HEK293 (cell line): ENCODE measurements around the gene TTC13.
A peak's percentile ranks its signal among the peaks of the same experiment; 100 is the strongest.

ENCODE experiments used
- CTCF ChIP-seq: fragments of 450-650 bp; formaldehyde crosslinking; IDR thresholded peaks from 2 replicates; pipeline ENCODE4 v1.5.1; 2016; ENCODE audit warnings: missing biosample characterization, missing genetic modification characterization
- FEZF1 ChIP-seq: fragments of 450-650 bp; formaldehyde crosslinking; IDR thresholded peaks from 2 replicates; pipeline ENCODE4 v1.5.1; 2016; ENCODE audit warnings: missing biosample characterization, missing genetic modification characterization
- GLI2 ChIP-seq: fragments of 450-650 bp; formaldehyde crosslinking; IDR thresholded peaks from 2 replicates; pipeline ENCODE4; 2017; ENCODE audit warnings: missing biosample characterization, missing genetic modification characterization, low read depth, borderline replicate concordance
- HOXA7 ChIP-seq: sonication (generic); formaldehyde crosslinking; IDR thresholded peaks from 2 replicates; pipeline ENCODE4 v1.8.1; 2022; ENCODE audit warnings: missing genetic modification reagents, borderline replicate concordance
- OSR2 ChIP-seq: fragments of 450-650 bp; formaldehyde crosslinking; IDR thresholded peaks from 2 replicates; pipeline ENCODE4 v1.5.1; 2016; ENCODE audit warnings: missing biosample characterization, missing genetic modification characterization
- SCRT1 ChIP-seq: fragments of 450-650 bp; formaldehyde crosslinking; IDR thresholded peaks from 2 replicates; pipeline ENCODE4 v1.5.1; 2016; ENCODE audit warnings: missing biosample characterization, missing genetic modification characterization, borderline replicate concordance
- ZBTB48 ChIP-seq: fragments of 450-650 bp; formaldehyde crosslinking; IDR thresholded peaks from 2 replicates; pipeline ENCODE4 v1.5.1; 2016; ENCODE audit warnings: missing biosample characterization, missing genetic modification characterization
- ZBTB6 ChIP-seq: fragments of 450-650 bp; formaldehyde crosslinking; IDR thresholded peaks from 2 replicates; pipeline ENCODE4 v1.5.1; 2017; ENCODE audit warnings: missing biosample characterization, missing genetic modification characterization
- ZFP3 ChIP-seq: fragments of 450-650 bp; formaldehyde crosslinking; IDR thresholded peaks from 2 replicates; pipeline ENCODE4 v1.5.1; 2016; ENCODE audit warnings: low read depth, missing biosample characterization, missing genetic modification characterization
- ZFP37 ChIP-seq: fragments of 450-650 bp; formaldehyde crosslinking; IDR thresholded peaks from 2 replicates; pipeline ENCODE4 v1.5.1; 2016; ENCODE audit warnings: missing biosample characterization, missing genetic modification characterization
- ZNF146 ChIP-seq: fragments of 450-650 bp; formaldehyde crosslinking; IDR thresholded peaks from 2 replicates; pipeline ENCODE4 v1.5.1; 2016; ENCODE audit warnings: missing biosample characterization, missing genetic modification characterization
- ZNF169 ChIP-seq: fragments of 450-650 bp; formaldehyde crosslinking; IDR thresholded peaks from 2 replicates; pipeline ENCODE4 v1.5.1; 2016; ENCODE audit warnings: missing biosample characterization, missing genetic modification characterization
- ZNF174 ChIP-seq: fragments of 450-650 bp; formaldehyde crosslinking; IDR thresholded peaks from 2 replicates; pipeline ENCODE4 v1.5.0; 2017; ENCODE audit warnings: missing biosample characterization, mild to moderate bottlenecking, missing genetic modification characterization
- ZNF175 ChIP-seq: fragments of 450-650 bp; formaldehyde crosslinking; IDR thresholded peaks from 2 replicates; pipeline ENCODE4 v1.5.1; 2016; ENCODE audit warnings: missing biosample characterization, missing genetic modification characterization
- ZNF202 ChIP-seq: fragments of 450-650 bp; formaldehyde crosslinking; IDR thresholded peaks from 2 replicates; pipeline ENCODE4 v1.5.1; 2016; ENCODE audit warnings: missing biosample characterization, missing genetic modification characterization, borderline replicate concordance
- ZNF302 ChIP-seq: fragments of 450-650 bp; formaldehyde crosslinking; IDR thresholded peaks from 2 replicates; pipeline ENCODE4 v1.5.1; 2016; ENCODE audit warnings: missing biosample characterization, missing genetic modification characterization, low read depth
- ZNF423 ChIP-seq: fragments of 450-650 bp; formaldehyde crosslinking; IDR thresholded peaks from 2 replicates; pipeline ENCODE4 v1.5.1; 2016; ENCODE audit warnings: missing biosample characterization, missing genetic modification characterization
- ZNF426 ChIP-seq: fragments of 450-650 bp; formaldehyde crosslinking; IDR thresholded peaks from 2 replicates; pipeline ENCODE4 v1.5.1; 2017; ENCODE audit warnings: missing biosample characterization, missing genetic modification characterization, mild to moderate bottlenecking, inconsistent platforms, moderate library complexity
- ZNF555 ChIP-seq: fragments of 450-650 bp; formaldehyde crosslinking; conservative IDR thresholded peaks from 2 replicates; pipeline ENCODE4 v1.5.1; 2017; ENCODE audit warnings: missing biosample characterization, mild to moderate bottlenecking, missing genetic modification characterization, inconsistent platforms
- ZNF560 ChIP-seq: fragments of 450-650 bp; formaldehyde crosslinking; IDR thresholded peaks from 2 replicates; pipeline ENCODE4 v1.5.1; 2017; ENCODE audit warnings: missing biosample characterization, missing genetic modification characterization, borderline replicate concordance
- ZNF561 ChIP-seq: fragments of 450-650 bp; IDR thresholded peaks from 2 replicates; pipeline ENCODE4 v1.5.1; 2018; ENCODE audit warnings: missing biosample characterization, missing genetic modification characterization, borderline replicate concordance
- ZNF585B ChIP-seq: fragments of 450-650 bp; formaldehyde crosslinking; IDR thresholded peaks from 2 replicates; pipeline ENCODE4 v1.5.1; 2016; ENCODE audit warnings: missing biosample characterization, missing genetic modification characterization
- ZNF596 ChIP-seq: fragments of 450-650 bp; IDR thresholded peaks from 2 replicates; pipeline ENCODE4 v1.5.0; 2018; ENCODE audit warnings: missing biosample characterization, mild to moderate bottlenecking, missing genetic modification characterization, moderate library complexity
- ZNF626 ChIP-seq: fragments of 450-650 bp; sonication (Bioruptor Pico); formaldehyde crosslinking; IDR thresholded peaks from 2 replicates; pipeline ENCODE4 v1.5.1; 2018; ENCODE audit warnings: missing biosample characterization, missing genetic modification characterization, inconsistent platforms
- ZNF654 ChIP-seq: fragments of 450-650 bp; formaldehyde crosslinking; IDR thresholded peaks from 2 replicates; pipeline ENCODE4 v1.5.1; 2016; ENCODE audit warnings: low read depth, missing biosample characterization, missing genetic modification characterization
- ZNF670 ChIP-seq: fragments of 450-650 bp; formaldehyde crosslinking; IDR thresholded peaks from 2 replicates; pipeline ENCODE4 v1.5.1; 2016; ENCODE audit warnings: missing biosample characterization, missing genetic modification characterization, low read depth
- ZNF776 ChIP-seq: fragments of 450-650 bp; formaldehyde crosslinking; IDR thresholded peaks from 2 replicates; pipeline ENCODE4 v1.5.0; 2017; ENCODE audit warnings: missing biosample characterization, missing genetic modification characterization, borderline replicate concordance
- TF ChIP-seq, protein P1 (sequence below): fragments of 450-650 bp; formaldehyde crosslinking; IDR thresholded peaks from 2 replicates; pipeline ENCODE4 v1.5.1; 2017; ENCODE audit warnings: missing biosample characterization, missing genetic modification characterization
- TF ChIP-seq, protein P2 (sequence below): fragments of 450-650 bp; formaldehyde crosslinking; IDR thresholded peaks from 2 replicates; pipeline ENCODE4 v1.5.1; 2017; ENCODE audit warnings: missing biosample characterization, missing genetic modification characterization
- TF ChIP-seq, protein P3 (sequence below): fragments of 450-650 bp; formaldehyde crosslinking; IDR thresholded peaks from 2 replicates; pipeline ENCODE4 v1.5.1; 2016; ENCODE audit warnings: missing biosample characterization, missing genetic modification characterization, low read depth
- TF ChIP-seq, protein P4 (sequence below): fragments of 450-650 bp; formaldehyde crosslinking; IDR thresholded peaks from 2 replicates; pipeline ENCODE4 v1.5.1; 2016; ENCODE audit warnings: missing biosample characterization, missing genetic modification characterization

Gene TTC13

GRCh38 chr1:230938924-230939368, 39.7 kb downstream of the TTC13 start (continued):
- TF ChIP-seq ZNF426 (tag by site-specific recombination) (no peak), ZNF776 (tag by site-specific recombination) (no peak), ZNF423 (tag by site-specific recombination) (peak; percentile 38; the same call in 1 of the 2 replicates), ZBTB6 (tag by site-specific recombination) (no peak), ZNF585B (no peak), ZNF302 (no peak), ZNF596 (tag by site-specific recombination) (no peak), HOXA7 (CRISPR knock-in tag) (no peak), FEZF1 (tag by site-specific recombination) (peak; percentile 89), ZNF626 (tag by site-specific recombination) (no peak), ZNF175 (no peak), GLI2 (tag by site-specific recombination) (peak; percentile 61), ZNF169 (tag by site-specific recombination) (no peak), ZBTB48 (no peak), ZNF202 (tag by site-specific recombination) (no peak), ZNF174 (tag by site-specific recombination) (no peak), ZNF146 (tag by site-specific recombination) (0 out of 2 replicates have a peak, but pooled peaks have one; percentile 2), ZNF654 (no peak), ZNF561 (no peak), ZNF670 (tag by site-specific recombination) (no peak), ZFP3 (tag by site-specific recombination) (no peak), OSR2 (tag by site-specific recombination) (peak; percentile 86), ZNF560 (tag by site-specific recombination) (no peak), ZNF555 (tag by site-specific recombination) (no peak), CTCF (tag by site-specific recombination) (no peak), SCRT1 (tag by site-specific recombination) (peak; percentile 89), ZFP37 (tag by site-specific recombination) (no peak)
- TF ChIP-seq, protein P1, sequence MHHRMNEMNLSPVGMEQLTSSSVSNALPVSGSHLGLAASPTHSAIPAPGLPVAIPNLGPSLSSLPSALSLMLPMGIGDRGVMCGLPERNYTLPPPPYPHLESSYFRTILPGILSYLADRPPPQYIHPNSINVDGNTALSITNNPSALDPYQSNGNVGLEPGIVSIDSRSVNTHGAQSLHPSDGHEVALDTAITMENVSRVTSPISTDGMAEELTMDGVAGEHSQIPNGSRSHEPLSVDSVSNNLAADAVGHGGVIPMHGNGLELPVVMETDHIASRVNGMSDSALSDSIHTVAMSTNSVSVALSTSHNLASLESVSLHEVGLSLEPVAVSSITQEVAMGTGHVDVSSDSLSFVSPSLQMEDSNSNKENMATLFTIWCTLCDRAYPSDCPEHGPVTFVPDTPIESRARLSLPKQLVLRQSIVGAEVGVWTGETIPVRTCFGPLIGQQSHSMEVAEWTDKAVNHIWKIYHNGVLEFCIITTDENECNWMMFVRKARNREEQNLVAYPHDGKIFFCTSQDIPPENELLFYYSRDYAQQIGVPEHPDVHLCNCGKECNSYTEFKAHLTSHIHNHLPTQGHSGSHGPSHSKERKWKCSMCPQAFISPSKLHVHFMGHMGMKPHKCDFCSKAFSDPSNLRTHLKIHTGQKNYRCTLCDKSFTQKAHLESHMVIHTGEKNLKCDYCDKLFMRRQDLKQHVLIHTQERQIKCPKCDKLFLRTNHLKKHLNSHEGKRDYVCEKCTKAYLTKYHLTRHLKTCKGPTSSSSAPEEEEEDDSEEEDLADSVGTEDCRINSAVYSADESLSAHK, result no peak
- TF ChIP-seq, protein P2, sequence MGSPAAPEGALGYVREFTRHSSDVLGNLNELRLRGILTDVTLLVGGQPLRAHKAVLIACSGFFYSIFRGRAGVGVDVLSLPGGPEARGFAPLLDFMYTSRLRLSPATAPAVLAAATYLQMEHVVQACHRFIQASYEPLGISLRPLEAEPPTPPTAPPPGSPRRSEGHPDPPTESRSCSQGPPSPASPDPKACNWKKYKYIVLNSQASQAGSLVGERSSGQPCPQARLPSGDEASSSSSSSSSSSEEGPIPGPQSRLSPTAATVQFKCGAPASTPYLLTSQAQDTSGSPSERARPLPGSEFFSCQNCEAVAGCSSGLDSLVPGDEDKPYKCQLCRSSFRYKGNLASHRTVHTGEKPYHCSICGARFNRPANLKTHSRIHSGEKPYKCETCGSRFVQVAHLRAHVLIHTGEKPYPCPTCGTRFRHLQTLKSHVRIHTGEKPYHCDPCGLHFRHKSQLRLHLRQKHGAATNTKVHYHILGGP (tag by site-specific recombination), result peak; percentile 94
- TF ChIP-seq, protein P3, sequence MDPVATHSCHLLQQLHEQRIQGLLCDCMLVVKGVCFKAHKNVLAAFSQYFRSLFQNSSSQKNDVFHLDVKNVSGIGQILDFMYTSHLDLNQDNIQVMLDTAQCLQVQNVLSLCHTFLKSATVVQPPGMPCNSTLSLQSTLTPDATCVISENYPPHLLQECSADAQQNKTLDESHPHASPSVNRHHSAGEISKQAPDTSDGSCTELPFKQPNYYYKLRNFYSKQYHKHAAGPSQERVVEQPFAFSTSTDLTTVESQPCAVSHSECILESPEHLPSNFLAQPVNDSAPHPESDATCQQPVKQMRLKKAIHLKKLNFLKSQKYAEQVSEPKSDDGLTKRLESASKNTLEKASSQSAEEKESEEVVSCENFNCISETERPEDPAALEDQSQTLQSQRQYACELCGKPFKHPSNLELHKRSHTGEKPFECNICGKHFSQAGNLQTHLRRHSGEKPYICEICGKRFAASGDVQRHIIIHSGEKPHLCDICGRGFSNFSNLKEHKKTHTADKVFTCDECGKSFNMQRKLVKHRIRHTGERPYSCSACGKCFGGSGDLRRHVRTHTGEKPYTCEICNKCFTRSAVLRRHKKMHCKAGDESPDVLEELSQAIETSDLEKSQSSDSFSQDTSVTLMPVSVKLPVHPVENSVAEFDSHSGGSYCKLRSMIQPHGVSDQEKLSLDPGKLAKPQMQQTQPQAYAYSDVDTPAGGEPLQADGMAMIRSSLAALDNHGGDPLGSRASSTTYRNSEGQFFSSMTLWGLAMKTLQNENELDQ (tag by site-specific recombination), result peak; percentile 41; the same call in 1 of the 2 replicates
- TF ChIP-seq, protein P4, sequence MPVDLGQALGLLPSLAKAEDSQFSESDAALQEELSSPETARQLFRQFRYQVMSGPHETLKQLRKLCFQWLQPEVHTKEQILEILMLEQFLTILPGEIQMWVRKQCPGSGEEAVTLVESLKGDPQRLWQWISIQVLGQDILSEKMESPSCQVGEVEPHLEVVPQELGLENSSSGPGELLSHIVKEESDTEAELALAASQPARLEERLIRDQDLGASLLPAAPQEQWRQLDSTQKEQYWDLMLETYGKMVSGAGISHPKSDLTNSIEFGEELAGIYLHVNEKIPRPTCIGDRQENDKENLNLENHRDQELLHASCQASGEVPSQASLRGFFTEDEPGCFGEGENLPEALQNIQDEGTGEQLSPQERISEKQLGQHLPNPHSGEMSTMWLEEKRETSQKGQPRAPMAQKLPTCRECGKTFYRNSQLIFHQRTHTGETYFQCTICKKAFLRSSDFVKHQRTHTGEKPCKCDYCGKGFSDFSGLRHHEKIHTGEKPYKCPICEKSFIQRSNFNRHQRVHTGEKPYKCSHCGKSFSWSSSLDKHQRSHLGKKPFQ, result peak; percentile 56; the same call in 1 of the 2 replicates
